ENCODE data around the gene DPP7. TPM values are rescaled to one million over a fixed set of nuclear protein-coding genes. Genes with fewer than 3 reads are reported as not detected.

The DPP7 gene
- total and polyA plus RNA-seq, 2 of the 8 experiments (the other 6 are each of a cell fraction or from before 2014, with no cell fraction given), result 21.2 to 26.8 TPM

DNA sequence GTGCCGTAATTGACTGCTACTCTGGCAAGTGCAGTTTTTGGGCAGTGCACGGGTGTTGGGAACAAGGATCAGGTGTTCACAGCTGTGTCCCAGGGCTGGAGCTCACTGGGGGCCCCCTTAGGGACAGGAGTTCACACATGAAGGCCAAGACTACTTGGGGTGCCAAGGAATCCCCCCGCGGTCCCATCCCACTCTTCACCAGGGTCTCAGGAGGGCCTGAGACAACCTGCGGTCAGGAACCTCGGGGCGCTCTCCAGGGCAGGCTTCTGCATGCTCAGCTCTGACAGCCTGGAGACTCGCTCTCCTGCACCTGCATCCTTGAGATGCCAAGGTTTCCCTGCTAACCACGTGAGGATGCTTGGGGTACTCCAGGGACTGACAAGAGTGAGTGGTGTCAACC lies 30.0 kb downstream of the DPP7 start:
- Histone ChIP-seq H3K79me2 (ENCODE audit: control insufficient read depth in 1 of 2, insufficient read depth in 2 of 2, low read length in 2 of 2) (no peaks in the 10 kb centered on the region), H2BK120ac (replicated peaks; ENCODE audit: low read depth, low read length) (no peak overlapping the region), H3K27ac (ENCODE audit: low read depth, low read length) (no peak overlapping the region), H4K91ac (replicated peaks; ENCODE audit: insufficient read length, low read length) (no peak overlapping the region), H3K23ac (ENCODE audit: insufficient read length) (no peak overlapping the region), H2BK5ac (ENCODE audit: low read depth, low read length) (no peak overlapping the region), H3K4ac (replicated peaks; ENCODE audit: insufficient read length, low read depth, low read length) (no peak overlapping the region), H2BK15ac (ENCODE audit: low read length) (no peak overlapping the region), H3K18ac (ENCODE audit: extremely low read depth, low read length) (no peak overlapping the region), H4K8ac (ENCODE audit: extremely low read depth, insufficient read depth, low read length) (no peak overlapping the region), H2BK12ac (ENCODE audit: low read depth, low read length) (no peak overlapping the region; the same call in 1 of the 2 replicates), H3K36me3 (ENCODE audit: control insufficient read depth in 2 of 4, insufficient read depth in 4 of 4, low read length in 3 of 4) (no peaks in the 10 kb centered on the region), H3K4me1 (replicated peaks in 1 of 4; ENCODE audit: control insufficient read depth in 3 of 4, insufficient read depth in 4 of 4, low read length in 3 of 4) (peaks cover 0 to 11% (median 4%) of the 10 kb centered on the region in 4 experiments; a peak in 4 of 7 replicates), H3K9me3 (ENCODE audit: insufficient read depth in 2 of 2, low read depth in 1 of 2, low read length in 1 of 2) (no peaks in the 10 kb centered on the region), H3K79me1 (ENCODE audit: low read depth, low read length) (no peaks in the 10 kb centered on the region), H3K14ac (ENCODE audit: insufficient read length) (no peak overlapping the region), H4K20me1 (replicated peaks in 1 of 2; ENCODE audit: control insufficient read depth in 1 of 2, insufficient read depth in 2 of 2, low read length in 2 of 2) (peaks cover 0 to 2% of the 10 kb centered on the region in 2 experiments), H3K4me3 (ENCODE audit: extremely low read depth in 1 of 4, insufficient read depth in 2 of 4, low read depth in 3 of 4, low read length in 4 of 4) (no peak overlapping the region), H2AFZ (ENCODE audit: low read length) (no peak overlapping the region), H4K5ac (ENCODE audit: insufficient read length, low read depth, low read length) (no peak overlapping the region), H3K9ac (replicated peaks in 1 of 4; ENCODE audit: extremely low read depth in 1 of 4, low read depth in 3 of 4, low read length in 3 of 4) (no peak overlapping the region), H3K27me3 (replicated peaks in 1 of 4; ENCODE audit: control insufficient read depth in 3 of 4, extremely low read depth in 1 of 4, insufficient read depth in 3 of 4, low read length in 3 of 4) (peaks cover 2 to 23% (median 9%) of the 10 kb centered on the region in 4 experiments), H3K23me2 (ENCODE audit: low read depth, low read length) (peaks cover 12% of the 10 kb centered on the region; the same call in 1 of the 2 replicates), H3K4me2 (ENCODE audit: insufficient read depth in 1 of 2, low read depth in 2 of 2, low read length in 2 of 2) (no peak overlapping the region), H3K56ac (replicated peaks; ENCODE audit: insufficient read length, low read depth, low read length) (no peak overlapping the region), H2AK5ac (ENCODE audit: low read depth, low read length) (no peak overlapping the region), H2BK20ac (ENCODE audit: low read length) (no peak overlapping the region)
- ChIA-PET CTCF (ENCODE audit: partially characterized antibody) (interaction anchor here (0.8 to 2.2 kb wide), 8 partner anchors 10 to 87 kb away, joined by 3 to 13 read pairs (median 4); partner anchors contain the start of gene TMEM210), POLR2A (ENCODE audit: partially characterized antibody) (no interaction called here)
- FAIRE-seq (no peak), DNase-seq (ENCODE audit: low read depth in 1 of 2, low spot score in 2 of 2) (no peak)
- 76% methylated on average over 9 of the region's 9 CpGs; no CpG with 5 or more reads in 1 of the 2 experiments for WGBS, 2 experiments (ENCODE audit: extremely low coverage in 1 of 2, insufficient coverage in 1 of 2, insufficient read length in 1 of 2, insufficient replicate concordance in 2 of 2, low coverage in 1 of 2, low lambda C conversion rate in 2 of 2, missing lambda C conversion rate in 1 of 2)
- TF ChIP-seq MAFK (IDR thresholded peaks at IDR 0.05; ENCODE audit: low read depth, low read length) (no peak), SIN3A (conservative IDR thresholded peaks at IDR 0.05 in 1 of 2, IDR thresholded peaks at IDR 0.05 in 1 of 2; ENCODE audit: low read depth in 1 of 2, low read length in 2 of 2) (no peak), GTF2F1 (IDR thresholded peaks at IDR 0.05; ENCODE audit: borderline replicate concordance, low read depth, low read length) (no peak), CBX5 (IDR thresholded peaks at IDR 0.05; ENCODE audit: low read depth, low read length) (no peak), TAF1 (IDR thresholded peaks at IDR 0.05; ENCODE audit: low read depth, low read length) (no peak), CHD1 (IDR thresholded peaks at IDR 0.05; ENCODE audit: low read depth, low read length) (no peak), ASH2L (IDR thresholded peaks at IDR 0.05; ENCODE audit: low read length) (no peak), SUZ12 (IDR thresholded peaks at IDR 0.05; ENCODE audit: low read length) (no peak), YY1 (IDR thresholded peaks at IDR 0.05; ENCODE audit: low read depth, low read length) (no peak), GABPA (IDR thresholded peaks at IDR 0.05; ENCODE audit: borderline replicate concordance, insufficient read depth, low read length) (no peak)
- TF ChIP-seq, protein P1, sequence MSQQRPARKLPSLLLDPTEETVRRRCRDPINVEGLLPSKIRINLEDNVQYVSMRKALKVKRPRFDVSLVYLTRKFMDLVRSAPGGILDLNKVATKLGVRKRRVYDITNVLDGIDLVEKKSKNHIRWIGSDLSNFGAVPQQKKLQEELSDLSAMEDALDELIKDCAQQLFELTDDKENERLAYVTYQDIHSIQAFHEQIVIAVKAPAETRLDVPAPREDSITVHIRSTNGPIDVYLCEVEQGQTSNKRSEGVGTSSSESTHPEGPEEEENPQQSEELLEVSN (IDR thresholded peaks at IDR 0.05), result no peak
- TF ChIP-seq, protein P2, sequence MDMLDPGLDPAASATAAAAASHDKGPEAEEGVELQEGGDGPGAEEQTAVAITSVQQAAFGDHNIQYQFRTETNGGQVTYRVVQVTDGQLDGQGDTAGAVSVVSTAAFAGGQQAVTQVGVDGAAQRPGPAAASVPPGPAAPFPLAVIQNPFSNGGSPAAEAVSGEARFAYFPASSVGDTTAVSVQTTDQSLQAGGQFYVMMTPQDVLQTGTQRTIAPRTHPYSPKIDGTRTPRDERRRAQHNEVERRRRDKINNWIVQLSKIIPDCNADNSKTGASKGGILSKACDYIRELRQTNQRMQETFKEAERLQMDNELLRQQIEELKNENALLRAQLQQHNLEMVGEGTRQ (IDR thresholded peaks at IDR 0.05; ENCODE audit: low read length), result no peak
